Measurements from ENCODE around the gene ATP2B2.
A peak's percentile ranks its signal among the peaks of the same experiment; 100 is the strongest.

- TF ChIP-seq POLR2AphosphoS5 (IDR thresholded peaks at IDR 0.05; ENCODE audit: low read depth): no peak
- TF ChIP-seq CTCF (conservative IDR thresholded peaks at IDR 0.05; ENCODE audit: low read depth in 2 of 2): no peak
- TF ChIP-seq EZH2 (IDR thresholded peaks at IDR 0.05; ENCODE audit: low read depth, unreplicated experiment): no peak
- no peak for TF ChIP-seq EZH2phosphoT487 (IDR thresholded peaks at IDR 0.05; ENCODE audit: unreplicated experiment)
- TF ChIP-seq REST (IDR thresholded peaks at IDR 0.05; ENCODE audit: unreplicated experiment): peak; percentile 77
- no peak for TF ChIP-seq CREB1 (CRISPR knock-in tag; IDR thresholded peaks at IDR 0.05; ENCODE audit: low read depth)
- TF ChIP-seq NANOG (IDR thresholded peaks at IDR 0.05; ENCODE audit: borderline replicate concordance): no peak
Observed at GRCh38 chr3:10546181-10546624, 40.8 kb upstream of the ATP2B2 start.

All from GM23338 (cell line).